GM19455 (cell line): ENCODE results near the gene WDR59.
"Not testable (repeated sequence)": the region's sequence is repeated elsewhere in the genome, so short reads cannot be mapped to it uniquely, and the experiment has no call there.

ENCODE experiments used
- ATAC-seq: cut with Tn5 transposase; IDR thresholded peaks from one replicate; pipeline ENCODE4 v1.9.1; 2021; ENCODE audit not compliant: unreplicated experiment

The WDR59 gene

DNA sequence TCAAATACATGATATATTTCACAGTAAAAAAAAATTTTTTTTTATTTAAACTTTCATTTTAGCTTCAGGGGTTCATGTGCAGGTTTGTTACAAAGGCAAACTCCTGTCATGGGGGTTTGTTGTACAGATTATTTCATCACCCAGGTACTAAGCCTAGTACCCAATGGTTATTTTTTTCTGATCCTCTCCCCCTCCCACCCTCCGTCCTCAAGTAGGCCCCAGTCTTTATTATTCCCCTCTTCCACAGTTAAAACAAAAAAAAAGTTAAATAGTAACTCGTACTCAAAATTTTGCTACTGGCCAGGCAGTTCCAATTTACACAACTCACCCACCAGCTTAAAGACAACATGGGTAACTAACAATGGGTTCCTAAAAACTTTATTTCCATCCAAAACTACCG lies 63.9 kb downstream of the WDR59 start:
- ATAC-seq = no peak

DNA sequence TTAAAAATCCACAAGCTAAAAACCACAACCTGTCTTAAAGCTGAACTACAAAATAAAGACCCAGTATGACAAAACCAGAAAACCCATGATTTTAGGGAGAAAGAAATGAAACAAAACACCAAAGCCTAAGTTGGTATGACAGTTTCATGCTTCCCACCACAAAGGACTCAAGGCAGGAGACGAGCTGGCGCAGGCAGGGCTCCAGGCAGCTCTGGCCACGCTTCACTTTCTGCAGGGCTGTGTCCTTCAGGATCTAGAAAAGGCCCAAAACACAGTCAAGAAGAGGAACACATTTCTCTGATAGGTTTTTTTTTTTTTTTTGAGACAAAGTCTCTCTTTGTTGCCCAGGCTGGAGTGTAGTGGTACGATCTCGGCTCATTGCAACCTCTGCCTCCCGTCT lies 75.3 kb downstream of the WDR59 start:
- ATAC-seq = no peak

GRCh38 chr16:74908759-74909158 lies 76.2 kb downstream of the WDR59 start:
- ATAC-seq = not testable (repeated sequence)

GRCh38 chr16:74903901-74904678 lies 80.8 kb downstream of the WDR59 start:
- ATAC-seq = no peak

GRCh38 chr16:74903120-74903519 lies 81.8 kb downstream of the WDR59 start:
- ATAC-seq = no peak

- ATAC-seq = no peak
Measured at GRCh38 chr16:74902161-74902560, 82.8 kb downstream of the WDR59 start.

- no peak for ATAC-seq
Measured at GRCh38 chr16:74901606-74902005, 83.3 kb downstream of the WDR59 start.

GRCh38 chr16:74899816-74900215 lies 85.1 kb downstream of the WDR59 start:
- ATAC-seq = no peak

DNA sequence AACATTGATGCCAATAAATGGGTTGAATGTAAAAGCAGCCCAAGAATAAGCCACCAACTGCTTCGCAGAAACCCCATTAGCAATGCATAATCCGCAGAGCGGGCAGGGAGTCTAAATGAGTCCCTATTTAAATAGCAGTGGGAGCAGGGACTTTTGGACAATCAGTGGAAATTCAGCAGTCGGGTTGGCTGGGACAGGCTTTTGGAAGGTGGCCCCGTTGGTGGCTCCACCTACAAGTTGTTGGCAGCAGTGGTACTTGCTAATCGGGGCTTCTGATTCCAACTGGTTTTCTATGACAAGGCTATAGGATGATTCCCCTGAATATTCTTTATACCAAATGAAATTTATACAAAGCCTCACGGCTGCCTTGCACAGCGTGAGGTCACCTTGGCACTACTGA lies 86.3 kb downstream of the WDR59 start:
- ATAC-seq = no peak

GRCh38 chr16:74896389-74897370 lies 88.2 kb downstream of the WDR59 start:
- ATAC-seq = no peak

DNA sequence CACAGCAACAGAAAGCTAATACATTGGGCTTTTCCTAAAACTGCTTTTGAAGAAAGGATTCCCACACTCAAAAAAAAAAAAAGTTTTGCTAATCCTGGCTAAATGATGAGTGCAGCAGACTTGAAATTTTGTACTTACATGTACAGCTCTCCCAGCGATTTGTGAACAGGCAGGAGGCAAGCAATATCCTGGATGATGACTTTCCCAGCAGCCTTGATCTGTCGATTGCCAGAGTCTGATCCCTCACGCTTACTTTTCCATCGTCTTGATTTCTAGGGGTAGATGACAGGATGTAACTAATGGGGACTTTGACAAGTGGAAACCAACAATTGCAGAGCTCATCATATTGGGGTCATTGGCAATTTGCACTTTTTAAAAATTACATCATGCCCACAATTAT lies 91.4 kb downstream of the WDR59 start:
- ATAC-seq = no peak

DNA sequence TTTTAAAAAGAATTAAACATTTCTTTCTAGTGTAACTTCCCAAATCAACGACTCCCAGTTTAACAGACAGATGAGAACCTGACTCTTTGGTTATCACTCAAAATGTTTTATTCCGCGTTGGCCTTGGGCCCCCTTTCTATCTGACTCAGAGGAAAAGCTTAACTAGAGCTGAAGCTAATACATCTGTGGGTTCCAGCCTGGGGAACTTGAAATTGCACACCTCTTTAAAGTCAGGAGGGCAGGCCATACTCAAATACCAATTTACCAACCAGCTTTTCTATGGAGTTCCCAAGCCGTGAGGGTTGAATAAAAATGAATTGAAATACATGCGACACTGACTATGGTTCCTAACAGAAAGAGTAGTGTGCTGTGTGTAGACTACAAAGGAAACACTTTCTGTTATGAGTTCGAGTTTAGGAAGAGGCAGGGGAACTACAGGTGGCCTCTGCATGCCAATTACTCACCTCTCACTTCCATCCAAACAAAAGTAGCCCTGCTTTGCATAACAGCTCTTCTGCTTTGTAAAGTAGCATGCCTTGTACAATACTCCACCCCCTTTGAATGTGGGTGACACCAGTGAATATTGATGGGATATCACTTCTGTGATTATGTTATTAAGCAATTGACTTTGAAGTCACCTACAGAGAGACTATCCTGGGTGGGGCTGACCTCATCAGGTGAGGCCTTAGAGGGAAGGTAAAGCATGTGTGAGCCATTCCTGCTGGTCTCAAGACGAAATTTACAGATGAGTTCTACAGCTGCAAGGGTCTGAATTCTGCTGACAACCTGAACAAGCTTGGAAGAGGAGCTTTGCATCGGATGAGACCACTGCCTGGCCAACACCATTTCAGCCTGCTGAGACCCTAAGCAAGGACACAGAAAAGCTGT lies 92.1 kb downstream of the WDR59 start:
- peak; percentile 97 for ATAC-seq

- ATAC-seq = no peak
Measured at GRCh38 chr16:74888888-74889287, 96.0 kb downstream of the WDR59 start.

- ATAC-seq = no peak
Measured at GRCh38 chr16:74888232-74888862, 96.6 kb downstream of the WDR59 start.

DNA sequence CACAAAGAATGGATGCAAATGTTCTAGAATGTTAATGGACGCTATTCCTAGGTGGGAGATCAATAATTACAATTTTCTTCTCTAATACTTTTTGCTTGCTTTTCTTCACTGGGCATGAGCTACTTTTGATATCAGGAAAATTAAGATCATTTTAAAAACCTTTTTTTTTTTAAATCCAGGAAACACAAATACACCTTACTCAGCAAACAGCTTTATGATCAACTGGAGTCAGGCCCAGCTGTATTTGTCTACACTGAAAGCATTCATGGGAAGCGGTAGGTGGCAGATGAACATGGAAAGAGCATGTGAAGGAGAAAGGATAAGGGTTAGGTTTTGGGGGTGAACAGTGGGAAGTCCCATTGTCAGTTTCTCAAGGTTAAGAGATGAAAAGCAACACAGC lies 97.8 kb downstream of the WDR59 start:
- ATAC-seq = no peak

GRCh38 chr16:74877706-74878105 lies 107.2 kb downstream of the WDR59 start:
- no peak for ATAC-seq

- ATAC-seq = no peak
Measured at GRCh38 chr16:74874912-74875546, 109.9 kb downstream of the WDR59 start.

- ATAC-seq = no peak
Measured at GRCh38 chr16:74874123-74874522, 110.8 kb downstream of the WDR59 start.

DNA sequence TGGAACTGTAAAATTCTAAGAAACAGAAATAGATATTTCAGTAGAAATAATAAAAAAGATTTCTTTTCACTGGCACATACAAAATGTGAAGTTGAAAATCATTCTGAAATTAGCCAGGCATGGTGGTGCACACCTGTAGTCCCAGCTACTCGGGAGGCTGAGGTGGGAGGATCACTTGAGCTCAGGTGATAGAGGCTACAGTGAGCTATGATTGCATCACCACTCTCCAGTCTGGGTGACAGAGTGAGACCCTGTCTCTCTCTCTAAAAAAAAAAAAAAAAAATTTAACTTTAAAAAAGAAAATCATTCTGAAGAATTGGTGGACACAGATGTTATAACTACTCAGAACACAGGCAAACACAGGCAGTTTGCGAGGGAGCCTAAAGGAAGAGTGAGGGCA lies 112.6 kb downstream of the WDR59 start:
- ATAC-seq = no peak

- ATAC-seq = no peak
Measured at GRCh38 chr16:74871608-74872007, 113.3 kb downstream of the WDR59 start.
